BLaER1 treated with 17β-estradiol and CSF1 and Interleukin-3, amounts not matched to agents 10 nM and 100 nM (cell line): Measurements from ENCODE around the gene RASD2.
A peak's percentile ranks its signal among the peaks of the same experiment; 100 is the strongest.

Experiments
- H3K27ac ChIP-seq, 11 experiments: shearing (Covaris generic); formaldehyde crosslinking; 2 replicates each; pipeline ENCODE4 v1.8.1; 2022
- H3K27me3 ChIP-seq, 11 experiments: shearing (Covaris generic); formaldehyde crosslinking; 2 replicates each; pipeline ENCODE4 v1.8.1; 2022
- H3K36me3 ChIP-seq, 11 experiments: shearing (Covaris generic); formaldehyde crosslinking; 2 replicates each; pipeline ENCODE4 v1.8.1; 2022
- H3K4me1 ChIP-seq, 10 experiments: shearing (Covaris generic); formaldehyde crosslinking; 2 replicates each; pipeline ENCODE4 v1.8.1; 2022
- H3K4me2 ChIP-seq, 11 experiments: shearing (Covaris generic); formaldehyde crosslinking; 2 replicates each; pipeline ENCODE4 v1.8.1; 2022
- H3K4me3 ChIP-seq, 10 experiments: shearing (Covaris generic); formaldehyde crosslinking; 2 replicates each; pipeline ENCODE4 v1.8.1; 2022
- H3K9ac ChIP-seq, 11 experiments: shearing (Covaris generic); formaldehyde crosslinking; 2 replicates each; pipeline ENCODE4 v1.8.1; 2022
- H3K9me3 ChIP-seq, 11 experiments: shearing (Covaris generic); formaldehyde crosslinking; replicated peaks in 1 of 11; 2 replicates each; pipeline ENCODE4 v1.8.1; 2022
- H4K20me1 ChIP-seq, 11 experiments: shearing (Covaris generic); formaldehyde crosslinking; 2 replicates each; pipeline ENCODE4 v1.8.1; 2022
- Cebpa-rat ChIP-seq, 11 experiments: shearing (Covaris generic); IDR thresholded peaks; 2 replicates each; pipeline ENCODE4 v1.8.1; 2022

The RASD2 gene

DNA sequence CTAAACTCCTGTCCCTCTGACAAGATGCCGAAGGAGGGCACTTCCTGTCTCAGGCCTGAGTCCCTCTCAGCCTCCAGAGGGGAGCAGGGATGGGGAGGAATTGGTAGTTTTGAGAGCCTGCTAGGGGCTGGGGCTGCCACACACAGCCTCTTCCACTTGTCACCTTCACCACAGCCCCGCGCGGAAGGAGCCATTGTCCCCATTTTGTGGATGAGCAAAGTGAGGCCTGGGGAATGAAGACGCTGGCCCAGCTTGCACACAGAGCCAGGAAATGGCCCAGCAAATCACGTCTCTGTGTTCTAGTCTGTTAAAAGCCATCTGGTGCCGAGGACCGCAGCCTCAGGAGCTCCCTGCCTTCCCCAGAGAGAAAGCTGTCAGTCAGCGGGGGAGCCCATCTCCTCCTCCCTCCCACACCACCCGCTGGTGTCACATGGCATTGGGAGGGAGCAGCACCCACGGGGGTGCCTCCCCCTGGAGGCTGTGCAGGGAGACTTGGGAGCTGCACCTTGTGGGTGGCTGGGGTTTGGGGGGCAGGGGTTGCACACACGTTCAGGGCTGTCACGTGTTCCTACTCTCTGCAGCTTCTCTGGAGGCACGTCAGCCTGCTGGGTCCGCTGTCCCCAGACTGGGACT lies 34.6 kb downstream of the RASD2 start:
- Histone ChIP-seq H4K20me1 (no peaks in the 10 kb centered on the region; a peak in 1 of 22 replicates), H3K4me2 (peak overlapping the region in 9 of 11 experiments; percentile 2 to 66 (median 43); a peak in 15 of 22 replicates), H3K4me1 (peaks cover 0 to 33% (median 22%) of the 10 kb centered on the region in 10 experiments; a peak in 14 of 20 replicates), H3K27me3 (no peaks in the 10 kb centered on the region), H3K36me3 (no peaks in the 10 kb centered on the region), H3K27ac (peak overlapping the region in 2 of 11 experiments; percentile 7 to 16; a peak in 2 of 22 replicates), H3K9ac (no peak overlapping the region), H3K4me3 (no peak overlapping the region), H3K9me3 (no peaks in the 10 kb centered on the region)
- TF ChIP-seq Cebpa-rat (IDR thresholded peaks at IDR 0.05), result no peak

DNA sequence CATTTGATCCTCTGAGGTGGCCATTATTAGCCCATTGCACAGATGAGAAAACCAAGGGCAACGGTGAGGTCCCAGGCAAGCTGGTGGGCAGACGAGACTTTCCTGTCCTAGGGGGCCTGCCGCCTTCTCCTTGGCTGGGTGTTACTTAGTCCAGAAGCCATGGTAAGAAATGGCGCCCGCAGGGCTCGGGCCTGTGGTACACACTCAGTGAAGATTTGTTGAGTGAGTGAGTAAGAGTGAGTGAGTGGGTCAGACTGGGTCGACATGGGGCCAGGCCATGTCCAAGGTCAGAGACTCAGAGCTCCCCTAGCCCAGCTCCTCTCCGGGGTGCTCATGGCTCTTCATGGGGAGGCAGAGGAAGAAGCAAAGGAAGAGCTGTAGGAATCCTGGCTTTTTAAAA lies 36.0 kb downstream of the RASD2 start:
- H3K9me3 ChIP-seq, result no peaks in the 10 kb centered on the region
- peaks cover 0 to 37% (median 23%) of the 10 kb centered on the region in 10 experiments; a peak in 14 of 20 replicates for H3K4me1 ChIP-seq
- H3K4me3 ChIP-seq, result no peak overlapping the region
- H3K27ac ChIP-seq, result no peak overlapping the region
- H4K20me1 ChIP-seq, result no peaks in the 10 kb centered on the region
- no peaks in the 10 kb centered on the region for H3K27me3 ChIP-seq
- H3K9ac ChIP-seq, result no peak overlapping the region
- no peaks in the 10 kb centered on the region for H3K36me3 ChIP-seq
- no peak for TF ChIP-seq Cebpa-rat (IDR thresholded peaks at IDR 0.05)
- H3K4me2 ChIP-seq, result no peak overlapping the region

DNA sequence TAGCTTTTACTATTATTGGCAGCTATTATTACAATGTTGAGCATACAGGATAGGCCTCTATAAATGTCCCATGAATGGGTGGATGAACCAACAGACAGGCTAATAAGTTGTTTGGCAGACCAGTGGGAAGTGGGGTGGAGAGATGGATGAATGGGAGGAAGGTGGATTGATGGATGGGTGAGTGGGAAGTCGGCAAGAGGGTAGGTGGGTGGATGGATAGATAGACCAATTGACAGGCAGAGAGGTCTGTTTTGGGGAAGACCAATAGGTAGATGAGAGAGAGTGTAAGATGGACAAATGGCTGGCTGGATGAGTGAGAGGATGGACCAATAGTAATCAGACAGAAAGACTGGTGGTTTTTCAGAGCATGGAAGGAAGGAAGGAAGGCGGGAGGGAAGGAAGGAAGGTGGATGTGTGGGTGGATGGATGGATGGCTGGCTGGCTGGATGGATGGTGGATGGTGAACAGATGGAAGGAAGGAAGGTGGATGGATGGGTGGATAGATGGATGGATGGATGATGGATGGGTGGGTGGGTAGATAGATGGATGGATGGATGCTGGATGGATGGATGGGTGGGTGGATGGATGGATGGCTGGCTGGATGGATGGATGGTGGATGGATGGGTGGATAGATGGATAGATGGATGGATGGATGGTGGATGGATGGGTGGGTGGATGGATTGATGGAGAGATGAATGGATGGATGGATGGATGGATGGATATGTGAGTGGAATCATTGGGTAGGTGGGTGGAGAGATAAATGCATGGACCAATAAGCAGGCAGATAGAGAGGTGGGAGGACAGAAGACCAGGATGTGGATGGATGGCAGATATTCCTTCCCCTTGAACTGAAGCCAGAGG lies 37.4 kb downstream of the RASD2 start:
- Histone ChIP-seq H3K4me2 (peak overlapping the region in 6 of 11 experiments; percentile 5 to 41 (median 18); a peak in 5 of 22 replicates), H3K36me3 (no peaks in the 10 kb centered on the region), H3K4me3 (no peak overlapping the region), H3K4me1 (peaks cover 0 to 46% (median 23%) of the 10 kb centered on the region in 10 experiments; a peak in 14 of 20 replicates), H3K27me3 (no peaks in the 10 kb centered on the region), H3K9ac (no peak overlapping the region), H3K9me3 (no peaks in the 10 kb centered on the region), H4K20me1 (no peaks in the 10 kb centered on the region), H3K27ac (no peak overlapping the region)
- no peak for TF ChIP-seq Cebpa-rat (IDR thresholded peaks at IDR 0.05)

DNA sequence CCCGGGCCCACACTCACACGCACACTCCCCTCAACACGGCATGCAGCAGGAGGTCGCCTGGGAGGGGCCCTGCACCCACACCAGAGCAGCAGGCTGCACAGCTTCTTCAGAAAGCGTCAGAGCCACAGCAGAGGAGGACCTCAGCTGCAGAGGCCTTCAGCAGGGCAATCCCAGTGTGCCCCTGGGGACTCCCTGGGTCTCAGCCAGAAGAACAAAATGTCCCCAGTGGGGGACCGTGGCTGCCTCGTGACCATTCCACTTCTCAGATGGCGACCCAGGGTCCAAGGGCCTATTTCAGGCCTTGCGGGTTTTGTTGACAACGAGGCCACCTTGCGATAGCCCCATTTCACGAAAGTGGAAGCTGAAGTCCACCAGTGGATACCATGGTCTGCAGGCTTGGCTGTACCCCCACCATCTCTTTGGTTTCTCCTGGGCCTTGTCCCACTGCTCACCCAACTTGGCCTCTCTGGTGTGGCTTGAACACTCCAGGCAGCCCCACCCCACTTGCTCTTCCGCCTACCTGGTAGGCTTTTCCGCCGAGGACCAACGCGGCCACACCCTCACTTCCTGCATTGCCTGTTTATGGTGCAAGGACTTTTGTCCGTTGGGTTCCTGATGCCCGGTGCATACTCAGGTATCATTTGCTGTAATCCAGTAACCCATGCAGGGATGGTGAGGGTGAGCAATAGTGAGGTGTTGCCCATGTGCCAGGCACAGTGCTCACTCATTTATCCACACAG lies 38.4 kb downstream of the RASD2 start:
- H3K9ac ChIP-seq, result no peak overlapping the region
- H3K36me3 ChIP-seq, result no peaks in the 10 kb centered on the region
- peaks cover 0 to 45% (median 27%) of the 10 kb centered on the region in 10 experiments; a peak in 14 of 20 replicates for H3K4me1 ChIP-seq
- no peaks in the 10 kb centered on the region for H4K20me1 ChIP-seq
- H3K27me3 ChIP-seq, result no peaks in the 10 kb centered on the region
- no peak overlapping the region for H3K4me3 ChIP-seq
- peak overlapping the region in 7 of 11 experiments; percentile 5 to 41 (median 19); a peak in 9 of 22 replicates for H3K4me2 ChIP-seq
- no peak overlapping the region for H3K27ac ChIP-seq
- H3K9me3 ChIP-seq, result no peaks in the 10 kb centered on the region
- TF ChIP-seq Cebpa-rat (IDR thresholded peaks at IDR 0.05), result no peak

DNA sequence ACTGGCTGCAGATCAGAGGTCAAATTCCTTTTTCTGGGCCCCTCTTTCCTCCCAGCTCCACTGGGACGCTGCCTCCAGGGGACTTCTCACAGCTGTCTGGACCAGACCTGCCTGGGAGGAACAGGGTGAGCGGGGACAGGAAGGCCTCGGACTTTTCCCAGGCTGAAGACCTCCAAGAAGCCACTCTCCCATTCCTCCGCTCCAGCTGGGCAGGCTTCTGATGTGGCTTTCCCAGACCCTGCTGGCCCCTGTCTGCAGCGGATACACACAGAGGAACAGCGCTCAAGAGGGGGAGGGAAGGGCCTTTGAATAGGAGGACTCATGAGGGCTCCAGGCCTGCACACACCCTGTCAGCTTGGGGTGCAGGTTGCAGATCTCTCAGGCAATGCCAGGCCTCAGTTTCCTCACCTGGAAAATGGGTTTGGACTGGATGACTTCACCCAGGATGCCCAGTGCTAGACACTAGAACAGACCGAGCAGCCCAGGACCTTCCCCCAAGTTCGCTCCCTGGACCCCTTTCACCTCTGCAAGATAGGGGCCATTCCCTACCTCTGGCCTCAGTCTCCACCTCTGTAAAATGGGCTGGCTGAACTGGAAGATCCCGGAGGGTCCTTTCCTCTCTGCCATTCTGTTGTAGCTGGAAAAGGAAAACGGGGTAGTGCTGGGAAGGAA lies 39.9 kb downstream of the RASD2 start:
- Histone ChIP-seq H3K4me1 (peaks cover 0 to 35% (median 22%) of the 10 kb centered on the region in 10 experiments; a peak in 17 of 20 replicates), H3K27ac (no peak overlapping the region), H3K36me3 (no peaks in the 10 kb centered on the region), H3K27me3 (no peaks in the 10 kb centered on the region), H4K20me1 (no peaks in the 10 kb centered on the region), H3K9ac (0 out of 22 replicates have a peak overlapping the region, but pooled peaks of 1 of the 11 experiments have one; percentile 4), H3K4me2 (peak overlapping the region in 2 of 11 experiments; percentile 17 to 20; a peak in 3 of 22 replicates), H3K4me3 (no peak overlapping the region), H3K9me3 (no peaks in the 10 kb centered on the region)
- no peak for TF ChIP-seq Cebpa-rat (IDR thresholded peaks at IDR 0.05)

DNA sequence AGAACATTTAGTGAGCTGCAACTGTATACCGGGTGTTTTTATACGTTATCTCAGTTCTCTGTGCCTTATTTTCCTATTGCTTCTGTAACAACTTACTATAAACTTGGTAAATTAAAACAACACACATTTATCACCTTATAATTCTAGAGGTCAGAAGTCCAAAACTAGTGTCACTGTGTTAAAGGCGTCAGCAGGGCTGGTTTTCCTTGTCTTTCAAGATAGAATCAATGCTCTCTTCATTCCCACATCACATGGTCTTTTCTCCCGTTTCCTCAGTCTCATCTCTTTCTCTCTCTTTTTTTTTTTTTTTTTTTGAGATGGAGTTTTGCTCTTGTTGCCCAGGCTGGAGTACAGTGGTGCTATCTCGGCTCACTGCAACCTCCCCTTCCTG lies 40.4 kb downstream of the RASD2 start:
- H4K20me1 ChIP-seq, result no peaks in the 10 kb centered on the region
- no peak overlapping the region for H3K27ac ChIP-seq

DNA sequence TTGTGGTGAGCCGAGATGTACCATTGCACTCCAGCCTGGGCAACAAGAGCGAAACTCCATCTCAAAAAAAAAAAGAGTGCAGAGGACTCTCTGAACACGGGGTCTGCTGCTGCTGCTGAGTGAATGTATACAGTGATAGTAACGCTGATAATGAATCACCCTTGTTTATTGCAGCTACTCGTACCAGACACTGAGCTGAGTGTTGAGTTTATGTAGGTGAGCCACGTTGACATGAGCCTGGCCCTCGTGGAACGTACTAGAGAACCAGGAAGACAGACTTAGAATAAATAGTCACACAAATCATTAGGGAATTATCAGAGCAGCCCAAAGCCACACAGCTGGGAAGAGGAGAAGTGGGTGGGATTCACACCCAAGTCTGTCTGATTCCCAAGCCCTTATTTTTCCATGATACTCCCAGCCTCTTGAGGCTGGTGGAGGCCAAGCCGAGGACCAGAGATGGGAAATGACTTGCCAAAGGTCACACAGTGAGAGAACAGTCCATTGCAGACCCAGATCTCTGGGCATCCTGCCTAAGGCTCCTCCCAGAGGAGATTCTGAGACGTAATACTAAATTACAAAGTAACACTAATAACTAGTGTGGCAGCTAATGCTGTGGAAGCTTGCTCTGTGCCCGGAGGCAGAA lies 41.7 kb downstream of the RASD2 start:
- H3K36me3 ChIP-seq, result no peaks in the 10 kb centered on the region
- peak overlapping the region in 1 of 11 experiments; percentile 5; a peak in 1 of 22 replicates for H3K9ac ChIP-seq
- peaks cover 0 to 36% (median 27%) of the 10 kb centered on the region in 10 experiments; a peak in 17 of 20 replicates for H3K4me1 ChIP-seq
- H3K4me3 ChIP-seq, result no peak overlapping the region
- H3K4me2 ChIP-seq, result no peak overlapping the region
- no peak for TF ChIP-seq Cebpa-rat (IDR thresholded peaks at IDR 0.05)
- no peaks in the 10 kb centered on the region for H3K27me3 ChIP-seq
- H3K27ac ChIP-seq, result no peak overlapping the region
- H3K9me3 ChIP-seq, result no peaks in the 10 kb centered on the region
- no peaks in the 10 kb centered on the region for H4K20me1 ChIP-seq

More for the DNA sequence above, 40.4 kb downstream of the RASD2 start:
- Histone ChIP-seq H3K36me3 (no peaks in the 10 kb centered on the region), H3K27me3 (no peaks in the 10 kb centered on the region), H3K4me2 (no peak overlapping the region), H3K4me3 (no peak overlapping the region), H3K9me3 (no peaks in the 10 kb centered on the region), H3K9ac (no peak overlapping the region), H3K4me1 (peaks cover 0 to 34% (median 26%) of the 10 kb centered on the region in 10 experiments; a peak in 17 of 20 replicates)
- no peak for TF ChIP-seq Cebpa-rat (IDR thresholded peaks at IDR 0.05)
